GM12878 (cell line): ENCODE results near the gene CCDC172. TPM values are rescaled to one million over a fixed set of nuclear protein-coding genes. Genes with fewer than 3 reads are reported as not detected.

ENCODE experiments used
- ATAC-seq: fragments of 200-7000 bp; cut with Tn5 transposase; 3 replicates; pipeline ENCODE4 v1.9.1; 2020; ENCODE audit warnings: mild to moderate bottlenecking, moderate library complexity
- BruUV-seq: library from RNA; stranded (reverse); fragments of 400-500 nt; replicated peaks from 2 replicates; lab custom pipeline; 2021; lab: Mats Ljungman, UMichigan
- CTCF ChIA-PET: fragments of 300-600 bp; sonication (Branson Sonifier 250); formaldehyde crosslinking; extraction: SDS; loops from one replicate; lab custom pipeline; 2021; ENCODE audit warnings: inconsistent platforms; lab: Yijun Ruan, JAX
- POLR2A ChIA-PET: fragments of 350-600 bp; formaldehyde crosslinking; extraction: SDS; loops from one replicate; lab custom pipeline; 2021; ENCODE audit warnings: inconsistent platforms; lab: Charles Lee
- RAD21 ChIA-PET: fragments of 300-600 bp; sonication (Branson Sonifier 250); formaldehyde crosslinking; loops from one replicate; lab custom pipeline; 2023; ENCODE audit warnings: antibody characterized with exemption; ENCODE audit not compliant: unreplicated experiment; lab: Charles Lee
- SMC1A ChIA-PET: fragments of 300-600 bp; sonication (Branson Sonifier 250); formaldehyde crosslinking; loops from one replicate; lab custom pipeline; 2023; ENCODE audit not compliant: unreplicated experiment, uncharacterized antibody; lab: Charles Lee
- DNase-seq: peaks from one replicate; pipeline ENCODE4 v3.0.0-alpha.2; 2011; ENCODE audit warnings: low read depth, low spot score
- FAIRE-seq: peaks from 3 replicates; lab custom pipeline; 2011; peaks lifted over from hg19 to GRCh38; lab: Jason Lieb, UNC
- H2AFZ ChIP-seq: 2 replicates; pipeline ENCODE4 v1.6.0; 2011; ENCODE audit warnings: low read depth, low read length, control low read depth; ENCODE audit not compliant: control insufficient read depth
- H3K27ac ChIP-seq: 2 replicates; pipeline ENCODE4 v1.5.1; 2011; ENCODE audit warnings: control low read depth; ENCODE audit not compliant: control insufficient read depth, insufficient read depth
- H3K27me3 ChIP-seq, 2 experiments: replicated peaks in 1 of 2; 2 replicates each; pipeline versions ENCODE4 v1.6.0 to v1.6.1; 2011; ENCODE audit warnings: low read length in 1 of 2; ENCODE audit not compliant: control insufficient read depth in 2 of 2, insufficient read depth in 2 of 2
- H3K36me3 ChIP-seq, 2 experiments: 2 replicates each; pipeline ENCODE4 v1.5.1; 2011; ENCODE audit warnings: low read length in 1 of 2; ENCODE audit not compliant: control insufficient read depth in 2 of 2, insufficient read depth in 2 of 2
- H3K4me1 ChIP-seq: 2 replicates; pipeline ENCODE4 v1.6.1; 2011; ENCODE audit warnings: mild to moderate bottlenecking, low read length, moderate library complexity, mixed read lengths; ENCODE audit not compliant: control insufficient read depth, insufficient read depth
- H3K4me2 ChIP-seq: 2 replicates; pipeline ENCODE4 v1.6.0; 2011; ENCODE audit warnings: control low read depth; ENCODE audit not compliant: control insufficient read depth, insufficient read depth
- H3K4me3 ChIP-seq: fragments of 200-600 bp; sonication (generic); 2 replicates; pipeline ENCODE4 v1.5.1; 2016
- H3K79me2 ChIP-seq: 2 replicates; pipeline ENCODE4 v1.6.0; 2011; ENCODE audit warnings: low read length; ENCODE audit not compliant: control insufficient read depth, insufficient read depth
- H3K9ac ChIP-seq: 2 replicates; pipeline ENCODE4 v1.8.0; 2011; ENCODE audit warnings: low read length, control low read depth, mixed read lengths; ENCODE audit not compliant: control insufficient read depth, insufficient read depth
- H3K9me3 ChIP-seq: replicated peaks from 3 replicates; pipeline ENCODE4 v1.5.1; 2011; ENCODE audit warnings: mild to moderate bottlenecking, low read length; ENCODE audit not compliant: control insufficient read depth, insufficient read depth
- H4K20me1 ChIP-seq: 2 replicates; pipeline ENCODE4 v1.6.0; 2011; ENCODE audit not compliant: control insufficient read depth, insufficient read depth
- CHD1 ChIP-seq: IDR thresholded peaks from 2 replicates; pipeline ENCODE4 v1.6.1; 2012; ENCODE audit warnings: low read depth, low read length, improper control_type of control experiment
- E2F4 ChIP-seq: IDR thresholded peaks from 2 replicates; pipeline ENCODE4 v1.6.1; 2012; ENCODE audit warnings: low read depth, low read length, improper control_type of control experiment
- GABPA ChIP-seq: IDR thresholded peaks from 2 replicates; pipeline ENCODE4 v1.6.1; 2014; ENCODE audit warnings: antibody characterized with exemption, low read depth, mild to moderate bottlenecking, inconsistent platforms
- HCFC1 ChIP-seq: fragments of 150-350 bp; IDR thresholded peaks from 2 replicates; pipeline ENCODE4 v1.6.1; 2014; ENCODE audit warnings: low read length
- HSF1 ChIP-seq: fragments of 150-350 bp; IDR thresholded peaks from 2 replicates; pipeline ENCODE4 v1.6.1; 2014; ENCODE audit warnings: mild to moderate bottlenecking, low read depth, low read length
- MYC ChIP-seq: IDR thresholded peaks from 2 replicates; pipeline ENCODE4 v1.6.1; 2011; ENCODE audit warnings: mild to moderate bottlenecking, low read length, moderate library complexity, inconsistent platforms; ENCODE audit not compliant: insufficient read depth, insufficient replicate concordance, insufficient read length, severe bottlenecking
- POLR2A ChIP-seq: IDR thresholded peaks from 2 replicates; pipeline ENCODE4 v1.6.1; 2011; ENCODE audit warnings: low read depth, mild to moderate bottlenecking, low read length
- RELA ChIP-seq: fragments of 450-650 bp; IDR thresholded peaks from 2 replicates; pipeline ENCODE4 v1.8.0; 2014; ENCODE audit warnings: borderline replicate concordance; ENCODE audit not compliant: partially characterized antibody
- STAT1 ChIP-seq: fragments of 450-650 bp; conservative IDR thresholded peaks from 2 replicates; pipeline ENCODE4 v1.6.1; 2014; ENCODE audit warnings: antibody characterized with exemption, mild to moderate bottlenecking
- TCF12 ChIP-seq: IDR thresholded peaks from 2 replicates; pipeline ENCODE4 v1.6.1; 2011; ENCODE audit warnings: low read depth, mild to moderate bottlenecking, low read length
- ZNF207 ChIP-seq: fragments of 450-650 bp; IDR thresholded peaks from 2 replicates; pipeline ENCODE4 v1.6.1; 2014; ENCODE audit warnings: antibody characterized with exemption, mild to moderate bottlenecking, borderline replicate concordance
- ZNF622 ChIP-seq: fragments of 450-650 bp; IDR thresholded peaks from 2 replicates; pipeline ENCODE4 v1.6.1; 2017; ENCODE audit warnings: mild to moderate bottlenecking, inconsistent platforms
- ZSCAN29 ChIP-seq: fragments of 450-650 bp; IDR thresholded peaks from 2 replicates; pipeline ENCODE4 v1.6.1; 2017; ENCODE audit warnings: mild to moderate bottlenecking, moderate library complexity
- WGBS: methylation state at CpG from one replicate; pipeline ENCODE4 v1.1.6; 2016; ENCODE audit warnings: low lambda C conversion rate; ENCODE audit not compliant: insufficient replicate concordance, insufficient coverage; ENCODE audit errors: missing lambda C conversion rate; 5-methylcytosine and 5-hydroxymethylcytosine counted together
- in situ Hi-C: fragments of 300-500 bp; cut with MboI; formaldehyde crosslinking; loops from 9 replicates; pipeline ENCODE4 v1.14.3; 2018; ENCODE audit warnings: mixed read lengths
- intact Hi-C: fragments of 100-400 bp; cut with micrococcal nuclease; formaldehyde crosslinking; loops from one replicate; pipeline ENCODE4 v1.14.2; 2022; ENCODE audit not compliant: unreplicated experiment
- polyA plus RNA-seq, 11 experiments: library from polyadenylated mRNA; depleted of rRNA in 4 of 11; unstranded in 6 of 11; stranded (reverse) in 5 of 11; fragments of >200 nt; fragmentation: Nextera tagmentation in 4 of 11; fragmentation: Illumina TruSeq in 1 of 11; extraction: Ambion mirVana in 4 of 11; extraction: Trizol in 1 of 11; gene quantifications; 1 replicate in 1 of 11; 2 replicates in 10 of 11; pipeline versions ENCODE4 v1.2.1 to v1.2.3, GENCODE V29; 2011 to 2016; ENCODE audit warnings: inconsistent platforms in 2 of 11, missing spikeins in 2 of 11, low read depth in 1 of 11
- total RNA-seq, 4 experiments: library from RNA; depleted of rRNA in 3 of 4; stranded (reverse); fragments of >200 nt in 3 of 4; fragmentation: Illumina TruSeq in 1 of 4; extraction: Trizol in 1 of 4; gene quantifications; 2 replicates each; pipeline versions ENCODE4 v1.2.1 to v1.2.3, GENCODE V29; 2013 to 2021
- TF ChIP-seq, protein P1 (sequence below): IDR thresholded peaks from 2 replicates; pipeline ENCODE4 v1.6.1; 2011; ENCODE audit warnings: mild to moderate bottlenecking, low read depth, low read length, moderate library complexity; ENCODE audit not compliant: insufficient replicate concordance

CCDC172 gene
- total and polyA plus RNA-seq, 10 of the 15 experiments (the other 5 are each of a cell fraction or from before 2014, with no cell fraction given) = not detected

DNA sequence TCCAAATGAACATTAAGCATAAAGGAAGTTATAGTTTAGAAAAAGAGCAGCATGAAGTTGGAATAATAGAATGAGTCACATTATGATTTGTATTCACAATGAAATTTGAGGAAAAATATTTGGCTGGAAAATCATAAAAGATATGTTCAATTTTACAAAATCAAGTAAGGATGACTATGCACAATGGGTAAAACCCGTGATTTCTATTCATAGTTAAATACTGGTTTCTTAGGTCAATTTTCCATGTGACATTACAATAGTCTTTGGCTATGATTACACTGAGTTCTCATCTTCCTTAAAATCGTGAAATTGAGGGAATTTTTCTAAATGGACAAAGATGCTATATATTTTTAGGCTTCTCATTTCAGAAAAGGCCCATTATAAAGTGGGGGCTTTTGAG is 17.4 kb upstream of the CCDC172 start (continued):
- TF ChIP-seq RELA = no peak
- TF ChIP-seq STAT1 = no peak
- TF ChIP-seq, all 136 proteins: peak for 0

DNA sequence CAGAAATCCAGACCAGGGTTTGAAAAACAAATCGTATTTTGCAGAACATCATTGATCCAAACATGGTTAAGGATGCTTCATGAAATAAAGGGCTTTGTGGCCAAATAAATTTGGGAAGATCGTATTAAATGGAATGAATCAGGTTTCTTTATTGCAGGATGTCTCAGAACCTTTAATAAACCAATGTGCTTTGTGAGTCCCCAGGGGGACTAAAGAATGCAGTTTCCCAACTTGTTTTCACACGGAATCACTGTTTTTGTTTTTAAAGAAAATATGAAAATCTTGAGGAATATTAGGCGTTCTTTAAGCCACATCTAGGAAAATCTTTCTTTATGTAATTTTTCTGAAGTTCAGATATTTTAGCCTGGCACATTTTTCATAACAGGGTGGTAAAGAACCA is 16.8 kb upstream of the CCDC172 start:
- Histone ChIP-seq H3K4me1 (no peaks in the 10 kb centered on the region), H3K9ac (no peak overlapping the region), H3K27ac (no peak overlapping the region), H4K20me1 (no peaks in the 10 kb centered on the region), H2AFZ (no peak overlapping the region), H3K9me3 (no peaks in the 10 kb centered on the region), H3K27me3 (no peaks in the 10 kb centered on the region), H3K79me2 (no peaks in the 10 kb centered on the region), H3K4me2 (no peak overlapping the region), H3K36me3 (no peaks in the 10 kb centered on the region), H3K4me3 (no peak overlapping the region)
- POLR2A ChIA-PET = no interaction called here
- TF ChIP-seq POLR2A (no peak), CHD1 (no peak), RELA (no peak), TCF12 (no peak), STAT1 (no peak), HSF1 (no peak), GABPA (no peak), ZNF207 (no peak), HCFC1 (no peak), ZSCAN29 (no peak), E2F4 (no peak), ZNF622 (no peak), MYC (no peak)
- TF ChIP-seq, protein P1, sequence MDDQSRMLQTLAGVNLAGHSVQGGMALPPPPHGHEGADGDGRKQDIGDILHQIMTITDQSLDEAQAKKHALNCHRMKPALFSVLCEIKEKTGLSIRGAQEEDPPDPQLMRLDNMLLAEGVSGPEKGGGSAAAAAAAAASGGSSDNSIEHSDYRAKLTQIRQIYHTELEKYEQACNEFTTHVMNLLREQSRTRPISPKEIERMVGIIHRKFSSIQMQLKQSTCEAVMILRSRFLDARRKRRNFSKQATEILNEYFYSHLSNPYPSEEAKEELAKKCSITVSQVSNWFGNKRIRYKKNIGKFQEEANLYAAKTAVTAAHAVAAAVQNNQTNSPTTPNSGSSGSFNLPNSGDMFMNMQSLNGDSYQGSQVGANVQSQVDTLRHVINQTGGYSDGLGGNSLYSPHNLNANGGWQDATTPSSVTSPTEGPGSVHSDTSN = no peak
- DNase-seq (no peak), ATAC-seq (no peak), FAIRE-seq (no peak)
- intact Hi-C loops (no loop called here), in situ Hi-C loops (no loop called here)
- RAD21 ChIA-PET = no interaction called here
- SMC1A ChIA-PET = no interaction called here
- CTCF ChIA-PET = no interaction called here
- no TSS peak for BruUV-seq
- 3% methylated on average over 4 of the region's 4 CpGs for WGBS
